Panc1 (cell line): ENCODE data around the gene TCOF1.

Source experiments
- CTCF ChIP-seq: fragments of 450-650 bp; IDR thresholded peaks from 2 replicates; pipeline ENCODE4 v1.5.1; 2017; ENCODE audit warnings: mild to moderate bottlenecking
- POLR2AphosphoS5 ChIP-seq: IDR thresholded peaks from 2 replicates; pipeline ENCODE4 v1.6.1; 2012; ENCODE audit warnings: mild to moderate bottlenecking, low read depth, low read length, moderate library complexity
- REST ChIP-seq, 2 experiments: IDR thresholded peaks; 2 replicates each; pipeline ENCODE4 v1.6.1; 2011 to 2012; ENCODE audit warnings: low read depth in 2 of 2, control low read depth in 1 of 2, low read length in 1 of 2, mild to moderate bottlenecking in 1 of 2, moderate library complexity in 1 of 2; ENCODE audit not compliant: insufficient read depth in 1 of 2
- SIN3A ChIP-seq: IDR thresholded peaks from 2 replicates; pipeline ENCODE4 v1.6.1; 2012; ENCODE audit warnings: low read depth, mild to moderate bottlenecking, low read length, moderate library complexity, borderline replicate concordance; ENCODE audit not compliant: insufficient read depth
- TCF7L2 ChIP-seq: IDR thresholded peaks from 2 replicates; pipeline ENCODE4 v1.6.1; 2011; ENCODE audit warnings: mild to moderate bottlenecking, low read depth, low read length, inconsistent platforms

GRCh38 chr5:150329038-150329437 is 28.5 kb upstream of the TCOF1 start:
- no peak for TF ChIP-seq SIN3A
- no peak for TF ChIP-seq CTCF
- TF ChIP-seq POLR2AphosphoS5, result no peak
- TF ChIP-seq REST (IDR thresholded peaks at IDR 0.05; ENCODE audit: insufficient read depth in 1 of 2, low read depth in 2 of 2, low read length in 1 of 2), result no peak
- TF ChIP-seq TCF7L2, result no peak
